GOT3 (cell line): Measurements from ENCODE around the gene ARL6IP1.
"Not testable (repeated sequence)": the region's sequence is repeated elsewhere in the genome, so short reads cannot be mapped to it uniquely, and the experiment has no call there.

Experiments used
- DNase-seq: peaks from one replicate; lab custom pipeline; 2025; ENCODE audit warnings: mixed read lengths; lab: John Stamatoyannopoulos, UW

The ARL6IP1 gene

GRCh38 chr16:18799500-18799899 is 1.8 kb downstream of the ARL6IP1 start:
- DNase-seq, result no peak

GRCh38 chr16:18797746-18798145 is 3.6 kb downstream of the ARL6IP1 start:
- no peak for DNase-seq

- DNase-seq, result no peak
Measured at GRCh38 chr16:18796377-18796776, 5.0 kb downstream of the ARL6IP1 start.

GRCh38 chr16:18792836-18793433 is 8.4 kb downstream of the ARL6IP1 start:
- no peak for DNase-seq

GRCh38 chr16:18789850-18790706 is 11.3 kb downstream of the ARL6IP1 start, which contains the start of gene RPS15A:
Gene RPS15A, minus strand, starts transcription at chr16:18790334. Its CDS starts 1,221 bp downstream, at chr16:18789113.
- peak; percentile 80 for DNase-seq

- no peak for DNase-seq
Measured at GRCh38 chr16:18789515-18789849, 11.9 kb downstream of the ARL6IP1 start.

GRCh38 chr16:18788828-18789514 is 12.4 kb downstream of the ARL6IP1 start:
- DNase-seq, result no peak

GRCh38 chr16:18784917-18785623 is 16.3 kb downstream of the ARL6IP1 start:
- DNase-seq, result no peak

- DNase-seq, result no peak
Measured at GRCh38 chr16:18783430-18784341, 17.7 kb downstream of the ARL6IP1 start.

GRCh38 chr16:18782697-18783429 is 18.5 kb downstream of the ARL6IP1 start:
- no peak for DNase-seq

GRCh38 chr16:18781232-18781631 is 20.1 kb downstream of the ARL6IP1 start:
- DNase-seq, result not testable (repeated sequence)

- DNase-seq, result not testable (repeated sequence)
Measured at GRCh38 chr16:18780460-18781026, 20.8 kb downstream of the ARL6IP1 start.

- not testable (repeated sequence) for DNase-seq
Measured at GRCh38 chr16:18777664-18778063, 23.7 kb downstream of the ARL6IP1 start.

GRCh38 chr16:18776334-18776733 is 25.0 kb downstream of the ARL6IP1 start:
- not testable (repeated sequence) for DNase-seq

- not testable (repeated sequence) for DNase-seq
Measured at GRCh38 chr16:18774651-18775050, 26.7 kb downstream of the ARL6IP1 start.

- DNase-seq, result not testable (repeated sequence)
Measured at GRCh38 chr16:18772171-18772570, 29.2 kb downstream of the ARL6IP1 start.

GRCh38 chr16:18770336-18770962 is 30.9 kb downstream of the ARL6IP1 start:
- not testable (repeated sequence) for DNase-seq

- not testable (repeated sequence) for DNase-seq
Measured at GRCh38 chr16:18767217-18767616, 34.1 kb downstream of the ARL6IP1 start.

GRCh38 chr16:18762713-18763112 is 38.6 kb downstream of the ARL6IP1 start:
- DNase-seq, result not testable (repeated sequence)
